HT-29 (cell line): ENCODE data around the gene PDE4DIP. TPM values are rescaled to one million over a fixed set of nuclear protein-coding genes. Genes with fewer than 3 reads are reported as not detected.
"Not testable (repeated sequence)": the region's sequence is repeated elsewhere in the genome, so short reads cannot be mapped to it uniquely, and the experiment has no call there.

ENCODE experiments used
- DNase-seq: peaks from one replicate; pipeline ENCODE4 v3.0.0-alpha.2; 2015; ENCODE audit warnings: low spot score
- total RNA-seq: library from RNA; depleted of rRNA; stranded (reverse); fragments of >200 nt; shearing (Covaris generic); gene quantifications from 2 replicates; pipeline ENCODE4 v1.2.3, GENCODE V29; 2014; rRNA removed

The PDE4DIP gene
- 5.3 and 7.3 TPM in 2 replicates for total RNA-seq

- DNase-seq: not testable (repeated sequence)
Measured at GRCh38 chr1:148844220-148844619, at the start of gene PDE4DIP. Gene PDE4DIP, plus strand, starts transcription at chr1:148844428. Its CDS starts 347 bp downstream, at chr1:148844775.

GRCh38 chr1:148808268-148808928 is 35.8 kb upstream of the PDE4DIP start:
- DNase-seq: not testable (repeated sequence)

GRCh38 chr1:148808929-148809283 is 35.3 kb upstream of the PDE4DIP start:
- DNase-seq: not testable (repeated sequence)

- not testable (repeated sequence) for DNase-seq
Measured at GRCh38 chr1:148822180-148822579, 22.0 kb upstream of the PDE4DIP start.

- DNase-seq: not testable (repeated sequence)
Measured at GRCh38 chr1:148823822-148824221, 20.4 kb upstream of the PDE4DIP start.

GRCh38 chr1:148825029-148825428 is 19.2 kb upstream of the PDE4DIP start:
- DNase-seq: not testable (repeated sequence)

- DNase-seq: not testable (repeated sequence)
Measured at GRCh38 chr1:148828531-148828930, 15.7 kb upstream of the PDE4DIP start.

GRCh38 chr1:148828962-148829361 is 15.3 kb upstream of the PDE4DIP start:
- not testable (repeated sequence) for DNase-seq

GRCh38 chr1:148829365-148829764 is 14.9 kb upstream of the PDE4DIP start:
- not testable (repeated sequence) for DNase-seq

- not testable (repeated sequence) for DNase-seq
Measured at GRCh38 chr1:148841262-148841661, 3.0 kb upstream of the PDE4DIP start.

GRCh38 chr1:148844651-148845050 is 423 bp downstream of the PDE4DIP start:
- not testable (repeated sequence) for DNase-seq

GRCh38 chr1:148845068-148845467 is 840 bp downstream of the PDE4DIP start:
- DNase-seq: not testable (repeated sequence)

GRCh38 chr1:148850347-148850746 is 6.1 kb downstream of the PDE4DIP start:
- not testable (repeated sequence) for DNase-seq

- not testable (repeated sequence) for DNase-seq
Measured at GRCh38 chr1:148850840-148851239, 6.6 kb downstream of the PDE4DIP start.

- not testable (repeated sequence) for DNase-seq
Measured at GRCh38 chr1:148851684-148852083, 7.5 kb downstream of the PDE4DIP start.

- not testable (repeated sequence) for DNase-seq
Measured at GRCh38 chr1:148853363-148853762, 9.1 kb downstream of the PDE4DIP start.

- not testable (repeated sequence) for DNase-seq
Measured at GRCh38 chr1:148854063-148854462, 9.8 kb downstream of the PDE4DIP start.

GRCh38 chr1:148855367-148855766 is 11.1 kb downstream of the PDE4DIP start:
- DNase-seq: not testable (repeated sequence)

- not testable (repeated sequence) for DNase-seq
Measured at GRCh38 chr1:148860049-148860448, 15.8 kb downstream of the PDE4DIP start.

- DNase-seq: not testable (repeated sequence)
Measured at GRCh38 chr1:148860579-148861259, 16.5 kb downstream of the PDE4DIP start.

GRCh38 chr1:148862590-148862989 is 18.4 kb downstream of the PDE4DIP start:
- not testable (repeated sequence) for DNase-seq

GRCh38 chr1:148868924-148869633 is 24.9 kb downstream of the PDE4DIP start:
- not testable (repeated sequence) for DNase-seq
